NB4 (cell line): Measurements from ENCODE around the gene PAX5.

Experiments used
- DNase-seq: peaks from one replicate; pipeline ENCODE4 v3.0.0; 2010; ENCODE audit warnings: low read depth
- H3K4me3 ChIP-seq: one replicate; pipeline ENCODE4 v1.5.1; 2011; ENCODE audit warnings: mild to moderate bottlenecking, low read depth, low read length, moderate library complexity
- MYC ChIP-seq: IDR thresholded peaks from 2 replicates; pipeline ENCODE4 v1.6.1; 2011; ENCODE audit warnings: low read depth, low read length
- POLR2A ChIP-seq: IDR thresholded peaks from 2 replicates; pipeline ENCODE4 v1.6.1; 2011; ENCODE audit warnings: mild to moderate bottlenecking; ENCODE audit not compliant: insufficient read length; ENCODE audit errors: extremely low read depth
- TF ChIP-seq, protein P1 (sequence below): IDR thresholded peaks from 2 replicates; pipeline ENCODE4 v1.6.1; 2011; ENCODE audit warnings: low read depth, low read length
- TF ChIP-seq, protein P2 (sequence below): IDR thresholded peaks from one replicate; pipeline ENCODE4 v1.5.1; 2012; ENCODE audit warnings: low read depth, low read length

PAX5 gene

DNA sequence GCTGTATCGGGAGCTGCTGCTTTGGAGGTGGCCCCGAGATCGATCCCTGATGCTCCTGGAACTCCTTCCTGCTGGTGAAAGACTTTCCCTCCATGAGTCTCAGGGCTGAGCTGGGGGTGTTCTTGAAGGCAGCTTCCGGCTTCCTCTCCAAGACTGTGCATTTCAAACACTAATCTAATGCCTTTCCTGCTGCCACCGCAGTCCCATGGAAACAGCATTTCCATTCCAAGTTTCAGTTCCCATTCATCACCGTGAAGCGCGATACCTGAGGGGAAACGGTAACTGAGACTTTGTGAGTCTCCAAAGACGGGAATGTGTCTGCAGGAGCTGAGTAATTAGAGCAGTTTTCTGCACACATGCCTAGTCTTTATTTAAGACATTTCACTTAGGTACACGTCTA is 230.1 kb downstream of the PAX5 start:
- no peak overlapping the region for H3K4me3 ChIP-seq
- TF ChIP-seq, protein P1, sequence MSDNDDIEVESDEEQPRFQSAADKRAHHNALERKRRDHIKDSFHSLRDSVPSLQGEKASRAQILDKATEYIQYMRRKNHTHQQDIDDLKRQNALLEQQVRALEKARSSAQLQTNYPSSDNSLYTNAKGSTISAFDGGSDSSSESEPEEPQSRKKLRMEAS, result no peak
- TF ChIP-seq, protein P2, sequence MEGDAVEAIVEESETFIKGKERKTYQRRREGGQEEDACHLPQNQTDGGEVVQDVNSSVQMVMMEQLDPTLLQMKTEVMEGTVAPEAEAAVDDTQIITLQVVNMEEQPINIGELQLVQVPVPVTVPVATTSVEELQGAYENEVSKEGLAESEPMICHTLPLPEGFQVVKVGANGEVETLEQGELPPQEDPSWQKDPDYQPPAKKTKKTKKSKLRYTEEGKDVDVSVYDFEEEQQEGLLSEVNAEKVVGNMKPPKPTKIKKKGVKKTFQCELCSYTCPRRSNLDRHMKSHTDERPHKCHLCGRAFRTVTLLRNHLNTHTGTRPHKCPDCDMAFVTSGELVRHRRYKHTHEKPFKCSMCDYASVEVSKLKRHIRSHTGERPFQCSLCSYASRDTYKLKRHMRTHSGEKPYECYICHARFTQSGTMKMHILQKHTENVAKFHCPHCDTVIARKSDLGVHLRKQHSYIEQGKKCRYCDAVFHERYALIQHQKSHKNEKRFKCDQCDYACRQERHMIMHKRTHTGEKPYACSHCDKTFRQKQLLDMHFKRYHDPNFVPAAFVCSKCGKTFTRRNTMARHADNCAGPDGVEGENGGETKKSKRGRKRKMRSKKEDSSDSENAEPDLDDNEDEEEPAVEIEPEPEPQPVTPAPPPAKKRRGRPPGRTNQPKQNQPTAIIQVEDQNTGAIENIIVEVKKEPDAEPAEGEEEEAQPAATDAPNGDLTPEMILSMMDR, result no peak
- TF ChIP-seq MYC (no peak), POLR2A (no peak)
- DNase-seq, result no peak

DNA sequence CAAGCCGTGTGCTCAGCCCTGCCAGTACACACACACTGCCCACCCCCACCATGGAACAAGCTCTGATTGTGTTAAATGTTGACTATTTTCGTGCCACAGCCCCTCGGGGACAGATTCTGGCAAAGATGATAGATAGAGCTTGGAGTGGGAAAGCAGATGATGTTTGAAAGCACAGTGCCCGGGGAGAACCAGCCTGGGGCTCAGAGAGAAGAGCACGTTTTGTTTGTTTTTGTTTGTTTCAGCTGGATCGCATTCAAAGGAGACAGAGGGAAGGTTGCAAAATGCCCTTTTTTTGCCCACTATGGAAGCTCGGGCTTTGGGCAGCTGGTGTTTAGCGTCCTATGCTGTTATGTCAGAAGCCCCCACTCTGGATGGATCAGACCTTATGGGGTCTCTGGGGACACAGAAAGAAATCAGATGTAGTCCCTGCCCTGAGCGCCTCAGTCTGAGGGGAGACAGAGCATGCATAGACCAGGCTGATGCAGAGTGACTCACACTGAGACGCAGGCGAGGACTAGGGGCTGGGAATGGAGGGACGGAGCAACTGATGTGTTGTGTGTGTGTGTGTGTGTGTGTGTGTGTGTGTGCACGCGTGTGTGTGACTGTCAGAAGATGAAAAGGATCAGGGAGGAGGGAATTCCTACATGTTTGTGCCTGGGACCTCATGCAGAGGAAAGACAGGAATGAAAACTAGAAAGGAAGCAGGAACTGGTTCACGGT is 231.7 kb downstream of the PAX5 start:
- TF ChIP-seq, protein P1, result no peak
- TF ChIP-seq, protein P2, result no peak
- TF ChIP-seq MYC (no peak), POLR2A (no peak)
- no peak for DNase-seq
- H3K4me3 ChIP-seq, result no peak overlapping the region

DNA sequence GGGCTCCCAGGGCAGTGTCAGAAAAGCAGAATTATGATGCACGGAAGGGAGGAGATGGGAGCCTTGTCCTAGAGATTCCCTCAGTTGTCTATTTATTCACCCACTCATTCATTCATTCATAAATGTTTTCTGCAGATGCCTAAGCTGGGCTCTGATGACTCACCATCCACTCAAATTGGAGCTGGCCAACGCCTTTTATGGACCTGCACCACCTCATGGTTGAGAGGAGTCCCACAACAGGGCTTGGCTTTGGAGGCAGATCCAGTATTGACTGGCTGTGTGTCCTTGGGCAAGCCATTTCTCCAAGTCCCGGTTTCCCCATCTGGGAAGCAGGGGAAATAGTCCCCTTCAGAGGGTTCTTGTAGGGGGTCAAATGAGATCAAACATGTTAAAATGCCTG is 233.6 kb downstream of the PAX5 start:
- TF ChIP-seq, protein P1, result no peak
- TF ChIP-seq MYC, result no peak
- TF ChIP-seq POLR2A, result no peak
- TF ChIP-seq, protein P2, result no peak
- H3K4me3 ChIP-seq, result no peak overlapping the region
- DNase-seq, result no peak

DNA sequence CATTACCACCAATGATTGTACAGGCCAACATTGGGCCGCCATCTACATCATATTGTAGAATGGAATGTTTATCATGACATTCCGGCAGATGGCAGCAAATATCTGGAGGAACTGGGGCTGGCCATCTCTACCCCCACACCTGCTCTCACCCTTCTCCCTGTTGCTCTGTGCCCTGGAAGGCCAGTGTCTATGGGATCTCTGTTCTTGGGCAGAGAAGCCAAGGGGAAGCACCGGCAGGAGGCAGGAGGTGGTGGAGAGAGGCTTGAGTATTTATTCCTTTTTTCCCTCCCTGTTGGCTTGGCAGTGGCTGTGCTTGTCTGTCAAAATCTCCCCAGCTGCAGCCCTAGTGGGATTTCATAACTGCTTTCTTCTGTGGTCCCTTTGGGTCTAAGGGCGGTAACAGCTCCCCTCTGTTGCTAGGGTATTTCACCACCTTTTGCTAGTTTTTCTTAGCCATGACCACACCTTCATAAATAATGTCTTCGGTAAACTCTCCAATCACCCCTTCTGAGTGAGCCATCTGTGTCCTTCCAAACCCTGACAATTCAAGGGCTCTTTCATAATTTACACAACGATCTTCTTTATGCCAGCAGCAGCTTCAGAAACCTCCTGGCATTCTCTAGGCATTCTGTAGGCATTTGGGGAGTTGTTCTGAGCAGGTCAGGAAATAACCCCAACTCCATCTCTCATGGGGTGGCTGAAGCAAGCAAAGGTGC is 235.6 kb downstream of the PAX5 start:
- peak; percentile 31 for DNase-seq
- H3K4me3 ChIP-seq, result no peak overlapping the region
- TF ChIP-seq POLR2A, result no peak
- TF ChIP-seq, protein P1, result no peak
- TF ChIP-seq, protein P2, result no peak
- TF ChIP-seq MYC, result no peak

DNA sequence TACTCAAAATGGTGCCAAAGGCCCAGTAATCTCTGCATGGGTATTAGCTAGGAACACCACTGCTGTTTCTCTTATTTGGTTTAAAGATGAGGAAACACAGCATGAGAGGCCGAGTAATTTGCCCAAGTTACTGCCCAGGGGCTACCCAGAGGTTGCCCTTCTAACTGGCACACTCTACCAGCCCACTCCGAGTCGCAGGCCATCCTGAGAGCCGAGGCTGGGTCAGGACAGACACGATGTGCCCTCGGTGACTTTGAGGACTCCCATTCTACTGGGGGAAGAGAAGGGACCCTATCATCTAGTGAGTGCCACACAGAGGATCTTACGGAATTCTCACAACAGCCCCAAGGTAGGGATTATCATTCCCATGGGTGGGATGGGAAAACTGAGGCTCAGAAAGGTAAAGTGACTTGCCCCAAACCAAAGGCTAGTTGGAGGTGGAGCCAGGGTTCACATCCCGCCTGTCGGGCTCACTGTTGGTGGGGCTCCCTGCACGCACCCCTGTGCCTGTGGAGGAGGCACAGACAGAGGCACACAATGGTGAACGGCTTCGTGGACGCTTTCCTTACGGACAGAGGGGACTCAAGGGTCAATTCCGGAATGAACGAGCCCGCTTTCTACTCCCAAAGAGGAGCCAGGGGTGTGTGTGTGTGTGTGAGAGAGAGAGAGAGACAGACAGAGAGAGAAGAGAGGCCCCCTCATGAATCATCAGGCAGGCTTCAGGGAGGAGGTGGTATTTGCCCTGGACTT is 236.4 kb downstream of the PAX5 start:
- TF ChIP-seq, protein P2, result no peak
- TF ChIP-seq MYC (no peak), POLR2A (no peak)
- TF ChIP-seq, protein P1, result no peak
- H3K4me3 ChIP-seq, result no peak overlapping the region
- no peak for DNase-seq
